Activated CD8-positive, alpha-beta T cell treated with anti-CD3 and anti-CD28 coated beads for 36 hours (primary cell): ENCODE data around the gene HTATSF1. TPM values are rescaled to one million over a fixed set of nuclear protein-coding genes. Genes with fewer than 3 reads are reported as not detected.

Source experiments
- ATAC-seq: fragments of 200-7000 bp; cut with Tn5 transposase; one replicate; pipeline ENCODE4 v1.10.0; 2021; ENCODE audit warnings: mild to moderate bottlenecking, moderate library complexity
- CTCF ChIA-PET: fragments of 350-600 bp; sonication (Branson Sonifier 250); formaldehyde crosslinking; loops from one replicate; lab custom pipeline; 2021; ENCODE audit warnings: antibody characterized with exemption; lab: Charles Lee
- POLR2A ChIA-PET: fragments of 350-600 bp; sonication (Branson Sonifier 250); formaldehyde crosslinking; loops from one replicate; lab custom pipeline; 2021; ENCODE audit warnings: antibody characterized with exemption; lab: Charles Lee
- DNase-seq: peaks from one replicate; pipeline ENCODE4 v3.0.0-alpha.2; 2020
- H3K27ac Mint-ChIP-seq: one replicate; pipeline ENCODE4 v1.8.0; 2021; ENCODE audit warnings: mild to moderate bottlenecking, mixed read lengths
- H3K27me3 Mint-ChIP-seq: one replicate; pipeline ENCODE4 v1.8.0; 2021; ENCODE audit warnings: mixed read lengths
- H3K36me3 Mint-ChIP-seq: one replicate; pipeline ENCODE4 v1.8.0; 2021; ENCODE audit warnings: low read depth, mixed read lengths
- H3K4me1 Mint-ChIP-seq: one replicate; pipeline ENCODE4 v1.8.0; 2021; ENCODE audit warnings: low read depth, mixed read lengths
- H3K4me3 Mint-ChIP-seq: one replicate; pipeline ENCODE4 v1.8.0; 2021; ENCODE audit warnings: mild to moderate bottlenecking, moderate library complexity, mixed read lengths
- H3K9me3 Mint-ChIP-seq: one replicate; pipeline ENCODE4 v1.8.0; 2021; ENCODE audit warnings: mixed read lengths
- CTCF ChIP-seq: fragments of 200-600 bp; IDR thresholded peaks from one replicate; pipeline ENCODE4 v1.8.0; 2022; ENCODE audit warnings: antibody characterized with exemption, mild to moderate bottlenecking
- intact Hi-C: fragments of 100-400 bp; cut with micrococcal nuclease; formaldehyde crosslinking; loops from one replicate; pipeline ENCODE4 v1.10.0; 2022
- total RNA-seq, 2 experiments: library from RNA; stranded (reverse); gene quantifications; one replicate each; pipeline ENCODE4 v1.2.3, GENCODE V29; 2021

HTATSF1 gene
- total RNA-seq, 2 experiments from 2014 or later, result 33.0 to 35.4 TPM

- Mint-ChIP-seq H3K4me1 (no peaks in the 10 kb centered on the region), H3K36me3 (no peaks in the 10 kb centered on the region), H3K4me3 (no peak overlapping the region), H3K27ac (no peak overlapping the region), H3K9me3 (no peaks in the 10 kb centered on the region), H3K27me3 (peaks cover 10% of the 10 kb centered on the region)
- ChIA-PET POLR2A (no interaction called here), CTCF (no interaction called here)
- intact Hi-C loops, result loop anchor here (10.0 kb wide), 1 partner anchor 202 kb away; no protein-coding TSS in a partner anchor
- DNase-seq (no peak), ATAC-seq (no peak)
- TF ChIP-seq CTCF, result no peak
Measured at GRCh38 chrX:136493011-136493410, 4.4 kb upstream of the HTATSF1 start.

GRCh38 chrX:136495043-136495442 is 2.3 kb upstream of the HTATSF1 start:
- Mint-ChIP-seq H3K4me3 (no peak overlapping the region), H3K4me1 (peaks cover 10% of the 10 kb centered on the region), H3K36me3 (peaks cover 3% of the 10 kb centered on the region), H3K27ac (peak overlapping the region; percentile 15), H3K9me3 (no peaks in the 10 kb centered on the region), H3K27me3 (peaks cover 5% of the 10 kb centered on the region)
- ATAC-seq (no peak), DNase-seq (no peak)
- ChIA-PET POLR2A (no interaction called here), CTCF (no interaction called here)
- no peak for TF ChIP-seq CTCF
- intact Hi-C loops, result loop anchor here (5.0 to 10.0 kb wide), 2 partner anchors 82 to 200 kb away; no protein-coding TSS in a partner anchor

- H3K27me3 Mint-ChIP-seq, result no peaks in the 10 kb centered on the region
- no peak for ATAC-seq
- peaks cover 5% of the 10 kb centered on the region for H3K36me3 Mint-ChIP-seq
- ChIA-PET CTCF (interaction anchor here (1.8 kb wide), 1 partner anchor 81 kb away, joined by 6 read pairs; no protein-coding TSS in a partner anchor), POLR2A (no interaction called here)
- peaks cover 10% of the 10 kb centered on the region for H3K4me1 Mint-ChIP-seq
- no peaks in the 10 kb centered on the region for H3K9me3 Mint-ChIP-seq
- no peak for TF ChIP-seq CTCF
- peak overlapping the region; percentile 95 for H3K4me3 Mint-ChIP-seq
- intact Hi-C loops, result loop anchor here (5.0 to 10.0 kb wide), 2 partner anchors 81 to 199 kb away; no protein-coding TSS in a partner anchor
- H3K27ac Mint-ChIP-seq, result peak overlapping the region; percentile 94
- DNase-seq, result no peak
Measured at GRCh38 chrX:136496186-136496763, 1.1 kb upstream of the HTATSF1 start.

- POLR2A ChIA-PET, result interaction anchor here (0.6 kb wide), 1 partner anchor 20 kb away, joined by 3 read pairs; no protein-coding TSS in a partner anchor
Measured at GRCh38 chrX:136496764-136497555, 432 bp upstream of the HTATSF1 start.

More at GRCh38 chrX:136496764-136497555, 432 bp upstream of the HTATSF1 start:
- peak; percentile 93 for DNase-seq
- peak; percentile 81 for ATAC-seq
- Mint-ChIP-seq H3K4me3 (peak overlapping the region; percentile 95), H3K27ac (peak overlapping the region; percentile 94), H3K4me1 (peaks cover 10% of the 10 kb centered on the region), H3K9me3 (no peaks in the 10 kb centered on the region), H3K27me3 (no peaks in the 10 kb centered on the region), H3K36me3 (peaks cover 5% of the 10 kb centered on the region)
- intact Hi-C loops, result loop anchor here (5.0 to 10.0 kb wide), 2 partner anchors 80 to 198 kb away; no protein-coding TSS in a partner anchor
- no peak for TF ChIP-seq CTCF
- CTCF ChIA-PET, result interaction anchor here (1.8 kb wide), 1 partner anchor 80 kb away, joined by 6 read pairs; no protein-coding TSS in a partner anchor
